GM19023 (cell line): ENCODE data around the gene ATG2B.

Experiments used
- ATAC-seq: cut with Tn5 transposase; IDR thresholded peaks from one replicate; pipeline ENCODE4 v1.9.1; 2021; ENCODE audit warnings: mild to moderate bottlenecking, moderate library complexity; ENCODE audit not compliant: unreplicated experiment

The ATG2B gene

DNA sequence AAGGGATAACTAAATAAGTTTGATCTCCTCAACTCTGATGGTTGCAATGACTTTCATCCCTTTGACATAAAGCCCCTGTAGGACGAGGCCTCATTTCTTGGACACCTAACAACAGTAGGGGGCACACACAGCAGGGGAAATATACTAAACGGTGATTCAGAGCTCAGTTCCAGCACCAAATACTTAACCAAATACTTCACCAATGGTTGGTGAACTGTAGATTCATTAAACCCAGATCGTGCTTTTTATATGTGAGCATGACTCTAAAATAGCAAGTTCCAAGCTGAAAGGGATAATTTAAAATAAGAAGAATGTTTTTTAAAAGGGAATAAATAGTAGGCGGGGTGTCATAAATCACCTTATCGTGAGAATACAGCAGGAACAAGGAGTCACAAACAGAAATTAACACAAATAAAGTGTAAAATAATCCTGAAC is 53.2 kb downstream of the ATG2B start:
- no peak for ATAC-seq

DNA sequence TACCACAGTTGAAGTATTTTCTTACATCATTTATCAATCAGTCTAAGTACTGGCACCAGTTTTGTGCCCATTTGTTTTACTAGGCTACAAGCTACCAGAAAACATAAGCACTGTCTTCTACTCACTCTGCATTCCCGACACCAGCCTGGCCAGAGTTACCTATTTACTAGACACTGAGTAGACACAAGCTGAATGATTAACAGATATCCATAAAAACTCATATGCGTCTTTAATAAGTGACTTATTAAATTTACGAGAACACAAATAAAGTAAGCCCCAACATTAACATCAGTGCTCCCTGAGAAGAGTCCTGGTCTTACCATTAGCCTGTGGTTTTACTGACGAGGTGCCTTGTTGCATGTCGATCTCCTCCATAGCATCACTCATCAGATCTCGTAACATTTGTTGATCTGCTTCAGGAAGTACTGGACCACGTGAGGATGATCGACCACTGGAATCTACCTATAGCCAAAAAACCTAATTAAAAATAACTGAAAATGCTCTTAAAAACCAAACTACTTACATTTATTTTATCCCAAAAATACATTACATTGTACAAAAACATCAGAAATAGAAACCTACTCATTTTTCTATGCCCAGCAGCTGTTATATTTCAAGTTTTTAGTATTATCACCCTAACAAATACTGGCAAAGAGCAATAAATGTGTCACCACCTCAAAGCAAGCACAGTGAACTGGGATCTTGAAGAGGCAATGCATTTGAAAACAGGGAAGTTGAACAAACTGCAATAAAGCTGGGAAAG is 53.8 kb downstream of the ATG2B start:
- ATAC-seq = no peak

DNA sequence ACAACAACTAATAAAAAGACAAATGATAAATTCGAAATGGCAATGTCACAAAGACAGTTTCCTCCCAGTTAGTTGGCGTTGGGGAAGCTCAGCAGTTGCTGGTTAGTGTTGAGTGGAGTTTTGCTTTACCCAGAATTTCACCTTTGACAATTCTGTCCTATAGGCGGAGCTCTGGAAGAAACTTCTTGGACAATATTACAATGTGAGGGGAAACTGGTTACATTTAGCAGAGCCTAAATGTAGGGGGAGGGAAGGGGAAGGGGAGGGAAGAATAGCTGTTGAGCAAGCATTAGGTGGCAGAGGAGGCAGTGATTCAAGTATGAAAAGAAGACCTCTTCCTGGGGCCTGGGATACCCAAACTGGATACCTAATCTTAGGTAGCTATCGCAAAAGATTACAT is 55.7 kb downstream of the ATG2B start:
- ATAC-seq = no peak

DNA sequence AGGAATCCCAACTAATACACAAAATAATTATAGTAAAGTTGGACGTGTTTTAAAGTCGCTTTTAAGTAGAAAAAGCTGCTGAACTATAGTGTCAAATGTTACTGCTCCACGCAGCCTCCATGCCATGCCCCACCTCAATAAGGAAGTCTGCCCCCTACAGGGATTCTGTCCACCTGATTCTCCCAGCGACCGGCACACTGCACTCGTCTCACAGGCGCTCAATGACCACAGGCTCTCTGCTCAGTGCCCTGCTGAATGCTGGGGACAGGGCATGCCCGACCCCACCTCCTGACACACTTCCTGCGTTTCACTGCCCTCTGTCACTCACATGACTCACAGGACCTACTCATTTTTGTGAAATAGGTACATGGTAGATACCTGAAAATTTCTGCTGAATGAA is 58.2 kb downstream of the ATG2B start:
- ATAC-seq = no peak

DNA sequence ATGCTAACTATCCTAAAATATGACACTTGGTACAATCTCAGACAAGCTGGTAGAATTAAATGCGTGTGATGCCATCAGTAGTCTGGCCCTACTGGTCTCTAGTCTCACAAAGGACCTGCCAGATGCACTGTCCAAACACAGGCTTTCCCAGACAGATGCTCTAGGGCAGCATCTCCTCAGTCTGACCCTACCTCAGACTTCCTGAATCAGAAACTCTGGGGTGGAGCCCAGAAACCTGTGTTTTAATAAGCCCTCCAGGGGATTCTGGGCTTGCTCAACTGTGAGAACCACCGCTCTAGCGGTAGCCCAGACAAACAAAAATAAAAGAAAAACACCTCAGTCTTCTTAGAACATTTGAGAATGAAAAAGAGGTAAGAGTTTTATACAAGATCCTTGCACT is 59.2 kb downstream of the ATG2B start:
- no peak for ATAC-seq

DNA sequence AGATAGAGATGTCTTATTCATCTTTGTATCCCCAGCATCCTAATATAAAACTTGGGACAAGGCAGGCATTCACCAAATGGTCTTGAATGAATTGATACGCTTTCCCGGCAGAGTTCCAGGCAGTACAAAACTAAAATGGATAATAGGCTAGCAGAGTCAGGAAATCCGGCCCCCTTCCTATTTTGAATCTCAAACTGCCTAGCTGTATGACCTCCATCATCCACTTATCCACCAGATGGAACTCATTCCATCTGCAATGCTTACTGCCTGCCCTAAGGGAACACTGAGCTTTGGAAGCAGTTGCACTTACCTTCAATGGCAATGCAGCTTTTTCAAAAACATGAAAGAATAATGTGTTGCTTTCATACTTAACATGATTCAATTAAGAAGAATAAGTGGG is 63.7 kb downstream of the ATG2B start:
- ATAC-seq = no peak

DNA sequence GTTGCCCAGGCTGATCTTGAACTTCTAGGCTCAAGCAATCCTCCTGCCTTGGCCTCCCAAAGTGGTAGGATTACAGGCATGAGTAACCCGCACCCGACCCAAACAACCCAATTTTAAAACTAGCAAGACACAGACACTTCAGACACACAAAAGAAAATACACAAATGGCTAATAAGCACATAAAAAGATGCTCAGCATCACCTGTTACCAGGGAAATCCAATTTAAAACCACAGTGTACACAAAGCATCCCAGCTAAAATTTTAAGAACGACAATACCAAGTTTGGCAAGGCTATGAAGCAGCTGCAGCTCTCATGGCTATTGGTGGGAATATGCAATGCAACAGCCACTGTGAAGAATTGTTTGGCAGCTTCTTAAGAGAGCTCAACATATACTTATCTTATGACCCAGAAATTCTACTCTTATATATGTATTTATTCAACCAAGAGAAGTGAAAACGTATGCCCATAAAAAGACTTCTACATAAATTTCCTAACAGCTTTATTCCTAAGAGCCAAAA is 65.1 kb downstream of the ATG2B start:
- ATAC-seq = no peak

DNA sequence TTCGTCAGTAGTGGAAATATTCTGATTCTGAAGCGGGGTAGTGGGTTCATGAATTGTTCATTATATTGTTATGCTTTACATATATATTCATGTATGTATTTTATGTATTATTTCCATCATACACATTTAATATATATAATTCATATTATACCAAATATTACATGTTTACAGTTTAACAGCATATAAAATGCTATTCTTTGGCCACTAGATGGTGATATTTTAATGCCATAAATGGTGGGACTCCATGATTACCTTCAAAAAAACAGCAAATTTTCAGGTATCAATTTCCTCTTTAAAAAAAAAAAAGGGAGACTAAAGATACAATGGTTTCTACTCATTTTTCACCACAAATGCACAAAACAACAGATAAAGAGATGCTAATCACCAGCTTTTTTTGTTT is 66.1 kb downstream of the ATG2B start:
- ATAC-seq = no peak

DNA sequence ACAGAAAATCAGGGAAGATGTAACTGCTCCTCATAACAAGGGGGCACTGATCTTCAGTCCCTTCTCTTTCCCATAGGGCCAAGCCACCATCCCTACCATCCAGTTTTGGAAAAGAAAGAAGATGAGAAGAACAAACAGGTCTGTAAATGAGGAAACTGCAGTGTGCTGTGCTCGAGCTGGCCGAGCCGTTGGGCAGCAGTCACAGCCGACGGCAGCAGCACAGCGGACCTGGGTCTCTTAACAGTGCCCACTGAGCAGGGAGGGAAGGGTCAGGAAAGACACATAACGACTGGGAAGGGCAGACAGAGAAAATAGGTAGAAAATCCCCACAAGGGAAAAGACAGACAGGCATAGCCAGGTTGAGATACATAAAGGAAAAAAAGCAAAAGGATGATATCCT is 68.9 kb downstream of the ATG2B start:
- ATAC-seq = no peak

DNA sequence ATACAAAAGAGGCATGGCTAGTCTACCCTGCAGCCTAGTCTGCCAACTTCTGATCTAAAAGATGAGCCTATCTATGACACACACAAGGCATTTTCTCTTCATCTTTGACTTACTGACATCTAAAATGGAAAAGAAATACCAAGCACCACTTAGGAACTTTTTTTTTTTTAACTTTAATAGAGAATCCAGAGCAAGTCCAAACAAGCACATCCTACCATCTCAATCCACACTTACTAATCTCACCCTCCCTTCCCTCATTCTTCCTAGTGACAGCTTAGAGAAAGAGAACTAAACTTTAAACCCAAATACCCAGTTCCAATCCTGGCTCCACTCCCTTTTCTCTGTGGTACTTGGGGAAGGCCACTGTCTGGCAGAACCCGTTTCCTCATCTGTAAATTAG is 75.3 kb downstream of the ATG2B start:
- no peak for ATAC-seq

DNA sequence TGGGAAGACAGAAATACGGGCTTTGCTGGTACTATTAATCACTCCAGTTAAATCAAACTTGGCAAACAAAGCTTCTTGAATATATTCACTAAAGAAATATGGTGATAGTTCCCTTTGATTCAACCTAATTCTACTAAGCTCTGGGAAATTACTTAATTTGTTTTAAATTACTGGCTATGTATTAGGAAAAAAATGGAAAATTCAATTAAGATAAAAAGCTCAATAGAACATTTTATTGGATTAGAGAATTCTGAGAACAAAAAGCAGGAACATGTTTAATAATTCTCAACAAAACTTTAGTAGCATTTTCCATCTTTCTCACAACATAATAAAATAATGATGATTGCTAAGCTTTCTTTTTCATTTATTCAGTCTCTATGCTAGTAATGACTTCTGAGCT is 76.9 kb downstream of the ATG2B start:
- no peak for ATAC-seq

DNA sequence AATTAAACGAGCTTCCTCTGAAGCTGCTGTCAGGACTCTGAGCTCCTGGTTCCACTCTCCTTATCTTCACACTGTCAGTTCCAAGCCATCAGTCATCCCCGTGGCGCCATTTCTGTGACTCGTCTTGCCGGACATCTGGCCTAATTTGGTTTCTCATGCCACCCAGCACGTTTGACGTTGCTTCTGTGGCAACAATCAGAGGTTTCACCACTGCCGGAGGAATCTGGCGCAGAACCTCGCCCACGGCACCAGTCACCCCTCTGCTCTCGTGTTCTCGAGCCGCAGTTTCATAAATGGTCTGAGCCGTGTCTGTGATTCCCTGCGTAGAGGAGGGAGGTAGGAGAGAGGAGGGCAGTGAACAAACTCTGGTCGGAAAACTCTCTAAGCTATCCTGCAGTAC is 77.5 kb downstream of the ATG2B start:
- no peak for ATAC-seq

DNA sequence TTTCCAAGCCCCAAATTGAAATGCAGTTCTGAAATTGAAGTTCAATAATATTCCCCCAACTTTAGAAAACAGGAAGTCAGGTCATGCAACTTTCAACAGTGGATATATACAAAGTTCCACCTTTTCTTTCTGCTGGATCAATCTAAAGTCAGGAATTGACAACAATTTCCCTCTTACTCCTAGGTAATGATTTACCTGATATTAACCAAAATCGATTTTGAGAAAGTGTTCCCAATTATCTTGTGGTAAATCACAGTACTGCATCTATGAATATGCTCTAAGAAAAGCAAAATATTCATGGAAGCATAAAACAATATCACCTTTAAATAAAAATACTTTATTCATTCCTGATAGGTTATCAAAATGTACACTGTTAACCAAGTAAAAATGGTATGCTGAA is 78.7 kb downstream of the ATG2B start:
- no peak for ATAC-seq

DNA sequence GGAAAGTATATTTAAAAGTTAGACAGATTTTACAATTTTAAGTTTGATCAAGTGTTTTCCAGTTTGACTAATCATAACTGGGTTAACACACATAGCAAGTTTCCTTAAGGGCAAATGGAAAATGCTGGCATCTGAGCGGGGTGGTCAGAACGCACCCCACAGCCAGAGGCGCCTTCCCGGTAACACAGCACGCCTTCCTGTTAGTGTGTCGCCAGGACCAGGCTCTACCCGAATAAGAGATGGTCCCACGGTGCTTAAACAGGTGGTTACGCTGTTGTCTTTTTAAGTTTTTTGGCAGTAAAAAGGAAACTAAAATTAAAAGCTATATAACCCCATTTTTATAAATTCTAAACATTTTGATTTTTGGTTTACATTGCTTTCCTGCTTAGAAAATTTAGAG is 79.1 kb downstream of the ATG2B start:
- no peak for ATAC-seq

DNA sequence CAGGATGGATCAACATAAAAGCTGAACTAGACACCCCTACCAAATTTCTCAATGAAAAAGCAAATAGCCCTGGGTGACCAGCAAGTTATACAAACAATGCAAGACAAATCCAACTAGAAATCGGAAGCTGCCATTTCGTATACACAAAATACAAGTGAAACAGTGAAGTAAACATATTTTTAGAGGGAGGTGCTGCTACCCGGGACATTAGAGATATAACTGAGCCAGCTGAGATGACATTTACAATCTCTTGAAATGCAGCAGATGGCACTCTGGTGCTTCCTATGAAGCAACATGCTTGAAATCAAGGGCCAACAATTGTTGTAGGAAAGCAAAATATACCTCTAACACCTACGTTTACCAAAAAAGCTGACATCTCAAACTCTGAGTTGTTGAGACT is 81.7 kb downstream of the ATG2B start:
- ATAC-seq = no peak

DNA sequence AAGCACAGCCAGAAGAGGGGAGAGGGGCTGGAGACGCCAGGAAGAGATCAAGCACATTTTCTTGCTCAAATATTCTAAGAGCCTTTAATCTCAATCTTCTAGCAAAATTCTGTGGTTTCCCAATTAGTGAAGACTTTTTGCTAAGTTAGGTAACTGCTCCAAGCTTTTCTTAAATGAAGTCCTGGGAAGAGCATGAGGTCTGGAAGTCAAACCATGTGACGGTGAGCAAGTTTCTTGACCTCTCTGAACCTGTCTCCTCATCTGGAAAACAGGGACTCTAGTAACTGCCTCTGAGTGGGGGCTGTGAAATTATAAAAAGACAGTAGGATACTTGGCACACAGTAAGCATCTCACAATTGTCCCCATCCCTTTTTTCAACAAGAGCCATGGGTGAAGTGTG is 83.0 kb downstream of the ATG2B start:
- ATAC-seq = no peak

DNA sequence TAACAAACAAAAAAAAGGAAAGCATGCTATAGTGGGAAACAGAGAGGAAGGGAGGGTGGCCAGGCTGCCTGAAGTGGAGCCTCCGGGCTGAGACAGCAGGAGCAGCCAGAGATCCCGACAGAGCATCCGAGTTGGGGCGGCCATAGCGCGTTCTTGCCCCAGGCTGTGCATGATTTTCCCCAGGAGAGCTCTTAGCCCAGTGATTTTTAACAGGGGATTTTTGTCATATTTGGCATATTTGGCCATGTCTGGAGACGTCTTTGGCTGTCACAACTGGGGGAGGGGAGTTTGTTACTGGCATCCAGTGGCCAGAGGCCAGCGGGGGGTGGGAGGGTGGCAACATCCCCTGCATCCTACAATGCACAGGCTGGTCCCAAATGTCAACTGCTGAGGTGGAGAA is 83.6 kb downstream of the ATG2B start:
- no peak for ATAC-seq

DNA sequence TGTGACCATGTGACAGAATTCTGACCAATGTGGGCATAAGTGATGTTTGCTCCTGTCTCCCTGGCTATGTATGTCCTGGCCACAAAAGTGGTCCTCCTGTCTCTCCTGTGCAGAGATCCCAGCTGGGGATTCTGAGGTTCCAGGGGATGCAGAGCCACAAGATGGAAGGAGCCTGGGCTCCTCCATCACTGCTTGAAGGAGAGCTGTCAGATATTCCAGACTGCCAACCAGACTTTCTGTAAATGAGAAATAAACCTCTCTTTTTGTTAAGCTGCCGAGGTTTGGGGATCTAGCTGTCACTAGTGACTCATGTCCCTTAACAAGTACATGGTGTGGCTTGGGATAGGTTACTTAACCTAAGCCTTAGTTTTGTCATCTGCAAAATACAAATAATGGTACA is 85.3 kb downstream of the ATG2B start:
- ATAC-seq = no peak

DNA sequence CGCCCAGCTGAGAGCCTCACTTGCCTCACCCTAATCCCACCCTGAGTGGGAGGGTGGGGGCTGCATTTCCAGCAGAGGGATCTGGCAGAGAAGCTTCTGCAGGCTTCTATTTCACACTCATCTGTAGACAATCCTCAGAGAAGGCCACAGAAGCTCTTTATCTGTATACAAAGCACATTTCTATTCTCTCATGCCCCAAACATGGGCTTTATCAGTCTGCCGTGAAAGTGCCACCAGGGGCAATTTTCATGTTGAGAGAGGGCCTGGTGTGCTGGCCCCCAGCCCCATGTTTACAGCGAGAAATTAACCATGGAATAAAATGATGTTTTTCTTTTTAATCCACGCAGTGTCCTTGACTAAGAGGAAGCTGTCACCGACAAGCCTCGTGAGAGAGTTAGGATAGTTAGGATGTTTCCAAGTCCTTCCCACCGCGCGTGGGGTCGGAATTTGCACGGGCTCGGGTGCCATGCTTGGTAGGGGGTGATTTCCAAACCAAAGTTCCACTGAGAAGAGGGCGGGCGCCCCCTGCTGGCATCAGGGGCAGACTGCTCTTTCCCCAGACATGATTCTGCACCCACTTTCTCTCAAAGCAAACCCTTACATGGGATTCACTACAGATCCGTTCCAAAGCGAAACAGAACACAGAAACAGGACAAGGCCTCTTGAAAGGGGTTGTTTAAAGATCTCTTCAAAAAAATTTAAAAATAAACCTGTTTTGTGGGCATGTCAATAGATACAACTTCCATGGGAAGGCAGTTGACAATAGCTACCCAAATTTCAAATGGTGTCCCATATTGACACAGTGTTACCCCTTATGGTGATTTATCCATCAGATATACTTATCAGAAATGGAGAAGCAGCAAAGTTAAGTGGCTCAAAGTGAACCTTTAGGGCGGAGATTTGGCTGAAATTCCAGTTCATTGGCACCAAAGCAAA is 87.7 kb downstream of the ATG2B start:
- no peak for ATAC-seq

DNA sequence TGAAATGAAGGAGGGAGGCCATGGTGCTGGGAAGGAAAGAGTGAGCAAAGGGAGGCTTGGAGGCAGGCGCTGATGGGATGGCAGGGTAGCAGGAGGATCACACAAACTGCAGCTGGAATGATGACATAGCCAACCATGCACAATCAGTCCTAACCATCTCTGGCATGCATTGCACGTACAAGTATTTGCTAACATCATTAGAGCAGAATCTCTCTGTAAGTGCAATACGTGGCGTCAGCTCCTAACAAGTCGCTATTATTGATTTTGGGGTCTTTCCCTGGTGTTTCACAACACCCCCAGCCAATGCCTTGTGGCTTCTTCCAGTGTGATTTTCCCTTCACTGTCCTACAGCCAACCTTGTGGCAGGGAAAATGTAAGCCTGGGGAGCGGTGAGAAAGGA is 88.6 kb downstream of the ATG2B start:
- ATAC-seq = no peak

DNA sequence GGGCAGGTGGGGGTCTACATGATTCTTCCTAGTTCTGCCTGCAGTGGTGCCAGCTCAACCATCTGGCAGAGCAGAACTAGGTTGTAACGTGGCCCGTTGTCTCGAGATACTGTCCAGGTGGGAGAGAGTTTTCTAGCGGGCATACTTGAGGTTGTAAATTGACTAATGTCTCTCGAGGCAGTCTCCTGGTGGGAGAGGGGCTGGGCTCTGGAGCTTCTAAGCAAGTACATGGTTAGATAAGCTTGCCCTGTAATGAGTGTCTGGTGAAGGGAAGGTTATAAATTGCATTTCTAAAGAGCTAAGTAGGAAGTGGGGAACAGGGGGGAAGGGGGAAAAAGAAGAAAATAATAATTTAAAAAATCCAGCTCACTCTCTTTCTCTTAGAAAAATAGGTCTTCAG is 89.0 kb downstream of the ATG2B start:
- no peak for ATAC-seq

DNA sequence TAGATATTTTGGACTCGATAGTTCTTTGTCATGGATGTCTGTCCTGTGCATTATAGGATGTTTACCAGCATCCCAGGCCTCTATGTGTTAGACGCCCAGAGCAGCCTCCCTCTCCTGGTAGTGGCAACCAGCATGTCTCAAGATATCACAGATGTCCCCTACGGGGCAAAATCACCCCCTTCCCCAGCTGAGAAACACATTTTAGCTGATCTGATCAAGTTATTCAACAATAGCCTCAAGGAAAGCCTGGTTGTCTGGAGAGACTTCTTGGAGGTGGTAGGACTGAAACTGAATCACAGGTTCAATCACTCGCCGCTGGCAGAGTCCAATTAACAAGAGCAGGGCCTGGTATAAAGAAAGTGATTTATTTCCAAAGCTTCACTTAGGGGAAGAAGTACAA is 89.5 kb downstream of the ATG2B start:
- no peak for ATAC-seq
